GM18867 (cell line): Measurements from ENCODE around the gene SPAG9.

ENCODE experiments used
- ATAC-seq: cut with Tn5 transposase; IDR thresholded peaks from one replicate; pipeline ENCODE4 v1.9.1; 2021; ENCODE audit warnings: mild to moderate bottlenecking, moderate library complexity; ENCODE audit not compliant: unreplicated experiment

Gene SPAG9

GRCh38 chr17:50920041-50920410 is 200.6 kb downstream of the SPAG9 start:
- ATAC-seq, result no peak

- no peak for ATAC-seq
These were observed 201.2 kb downstream of the SPAG9 start for GRCh38 chr17:50919321-50920040.

- ATAC-seq, result no peak
These were observed 201.8 kb downstream of the SPAG9 start for GRCh38 chr17:50918933-50919296.

- no peak for ATAC-seq
These were observed 202.4 kb downstream of the SPAG9 start for GRCh38 chr17:50918071-50918932.

GRCh38 chr17:50917418-50917743 is 203.3 kb downstream of the SPAG9 start:
- peak; percentile 76 for ATAC-seq

GRCh38 chr17:50916708-50917417 is 203.8 kb downstream of the SPAG9 start:
- ATAC-seq, result no peak

- no peak for ATAC-seq
These were observed 204.5 kb downstream of the SPAG9 start for GRCh38 chr17:50916026-50916707.

GRCh38 chr17:50914505-50915063 is 206.1 kb downstream of the SPAG9 start:
- no peak for ATAC-seq

GRCh38 chr17:50913120-50913519 is 207.5 kb downstream of the SPAG9 start:
- no peak for ATAC-seq
